ENCODE data around the gene ABCB6.
"Not testable (repeated sequence)": the region's sequence is repeated elsewhere in the genome, so short reads cannot be mapped to it uniquely, and the experiment has no call there.

Gene ABCB6

DNA sequence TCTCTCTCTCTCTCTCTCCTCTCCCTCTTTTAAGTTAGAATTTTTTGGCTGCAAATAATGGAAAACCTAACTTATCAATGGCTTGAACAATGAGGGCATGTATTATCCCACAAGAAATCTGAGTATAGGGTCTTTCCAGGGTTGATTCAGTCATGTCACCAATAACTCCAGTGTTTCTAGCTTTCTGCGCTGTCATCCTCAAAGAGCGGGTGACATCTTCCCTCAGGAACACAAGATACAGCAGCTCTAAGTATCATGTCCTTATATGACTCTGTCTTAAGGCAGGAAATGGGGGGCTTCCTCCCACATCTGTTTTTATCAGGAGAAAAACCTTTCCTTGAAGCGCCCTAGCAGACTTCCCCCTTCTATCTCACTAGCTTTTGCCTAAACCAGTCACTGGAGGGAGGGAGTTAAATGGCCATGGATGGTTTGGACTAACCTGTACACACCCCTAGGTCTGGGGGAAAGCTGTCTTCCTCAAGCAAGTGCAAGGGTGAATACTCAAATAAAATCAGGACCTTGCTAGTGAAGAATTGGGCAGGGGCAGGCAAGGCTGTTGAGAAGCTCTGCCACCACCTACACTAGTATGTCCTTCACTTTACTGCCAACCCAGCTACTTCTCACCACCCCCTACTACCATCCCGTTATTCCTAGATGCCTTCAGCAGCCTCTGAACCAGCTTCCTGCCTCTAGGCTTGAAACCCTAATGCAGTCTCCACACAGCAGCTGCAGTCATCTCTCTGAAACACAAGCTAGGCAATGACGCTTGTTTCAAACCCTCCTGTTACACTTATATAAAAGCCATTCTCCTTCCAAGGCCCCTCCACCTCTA, 42.5 kb upstream of the ABCB6 start:
- no peaks in the 10 kb centered on the region for H3K27me3 ChIP-seq (ENCODE audit: control insufficient read depth, insufficient read depth, low read length)
- no peak overlapping the region for H3K4me3 ChIP-seq (ENCODE audit: low read depth, low read length)
- no peaks in the 10 kb centered on the region for H3K9me3 ChIP-seq (ENCODE audit: control insufficient read depth, low read length)
- no peaks in the 10 kb centered on the region for H3K36me3 ChIP-seq (ENCODE audit: control insufficient read depth, insufficient read depth, low read length)
- H2AFZ ChIP-seq, result no peak overlapping the region
- H3K79me2 ChIP-seq, result no peaks in the 10 kb centered on the region
- H3K27ac ChIP-seq, result no peak overlapping the region
- TF ChIP-seq, protein P1, sequence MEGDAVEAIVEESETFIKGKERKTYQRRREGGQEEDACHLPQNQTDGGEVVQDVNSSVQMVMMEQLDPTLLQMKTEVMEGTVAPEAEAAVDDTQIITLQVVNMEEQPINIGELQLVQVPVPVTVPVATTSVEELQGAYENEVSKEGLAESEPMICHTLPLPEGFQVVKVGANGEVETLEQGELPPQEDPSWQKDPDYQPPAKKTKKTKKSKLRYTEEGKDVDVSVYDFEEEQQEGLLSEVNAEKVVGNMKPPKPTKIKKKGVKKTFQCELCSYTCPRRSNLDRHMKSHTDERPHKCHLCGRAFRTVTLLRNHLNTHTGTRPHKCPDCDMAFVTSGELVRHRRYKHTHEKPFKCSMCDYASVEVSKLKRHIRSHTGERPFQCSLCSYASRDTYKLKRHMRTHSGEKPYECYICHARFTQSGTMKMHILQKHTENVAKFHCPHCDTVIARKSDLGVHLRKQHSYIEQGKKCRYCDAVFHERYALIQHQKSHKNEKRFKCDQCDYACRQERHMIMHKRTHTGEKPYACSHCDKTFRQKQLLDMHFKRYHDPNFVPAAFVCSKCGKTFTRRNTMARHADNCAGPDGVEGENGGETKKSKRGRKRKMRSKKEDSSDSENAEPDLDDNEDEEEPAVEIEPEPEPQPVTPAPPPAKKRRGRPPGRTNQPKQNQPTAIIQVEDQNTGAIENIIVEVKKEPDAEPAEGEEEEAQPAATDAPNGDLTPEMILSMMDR (IDR thresholded peaks at IDR 0.05), result no peak
- no peaks in the 10 kb centered on the region for H3K4me1 ChIP-seq
- H3K9ac ChIP-seq, result no peak overlapping the region
- H3K4me2 ChIP-seq (ENCODE audit: low read length), result no peak overlapping the region

DNA sequence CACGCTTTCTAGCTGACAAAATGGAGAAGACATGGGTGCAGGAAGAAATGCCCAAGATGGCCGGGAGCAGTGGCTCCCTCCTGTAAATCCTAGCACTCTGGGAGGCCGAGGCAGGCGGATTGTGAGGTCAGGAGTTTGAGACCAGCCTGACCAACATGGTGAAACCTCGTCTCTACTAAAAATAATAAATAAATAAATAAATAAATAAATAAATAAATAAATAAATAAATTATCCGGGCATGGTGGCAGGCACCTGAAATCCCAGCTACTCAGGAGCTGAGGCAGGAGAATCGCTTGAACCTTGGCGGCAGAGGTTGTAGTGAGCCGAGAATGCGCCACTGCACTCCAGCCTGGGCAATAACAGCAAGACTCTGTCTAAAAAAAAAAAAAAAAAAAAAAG, 40.2 kb upstream of the ABCB6 start:
- not testable (repeated sequence) for H3K27ac ChIP-seq

GRCh38 chr2:219254590-219255201, 35.9 kb upstream of the ABCB6 start:
- H3K36me3 ChIP-seq (ENCODE audit: control insufficient read depth, insufficient read depth, low read length), result no peaks in the 10 kb centered on the region
- H3K9ac ChIP-seq, result no peak overlapping the region
- H3K9me3 ChIP-seq (ENCODE audit: control insufficient read depth, low read length), result no peaks in the 10 kb centered on the region
- H3K4me1 ChIP-seq, result peaks cover 29% of the 10 kb centered on the region
- TF ChIP-seq, protein P1 (IDR thresholded peaks at IDR 0.05), result no peak
- no peaks in the 10 kb centered on the region for H3K27me3 ChIP-seq (ENCODE audit: control insufficient read depth, insufficient read depth, low read length)
- H3K4me3 ChIP-seq (ENCODE audit: low read depth, low read length), result peak overlapping the region; percentile 73
- peaks cover 2% of the 10 kb centered on the region for H3K79me2 ChIP-seq
- peak overlapping the region; percentile 97 for H3K4me2 ChIP-seq (ENCODE audit: low read length)
- peak overlapping the region; percentile 75 for H3K27ac ChIP-seq
- peak overlapping the region; percentile 72 for H2AFZ ChIP-seq

More for the DNA sequence above, 40.2 kb upstream of the ABCB6 start:
- H3K27me3 ChIP-seq (ENCODE audit: control insufficient read depth, insufficient read depth, low read length); H3K9me3 ChIP-seq (ENCODE audit: control insufficient read depth, low read length); H2AFZ ChIP-seq; H3K79me2 ChIP-seq; H3K9ac ChIP-seq; H3K4me2 ChIP-seq (ENCODE audit: low read length); H3K4me3 ChIP-seq (ENCODE audit: low read depth, low read length); H3K36me3 ChIP-seq (ENCODE audit: control insufficient read depth, insufficient read depth, low read length): not testable (repeated sequence)
- H3K4me1 ChIP-seq, result peaks cover 11% of the 10 kb centered on the region

DNA sequence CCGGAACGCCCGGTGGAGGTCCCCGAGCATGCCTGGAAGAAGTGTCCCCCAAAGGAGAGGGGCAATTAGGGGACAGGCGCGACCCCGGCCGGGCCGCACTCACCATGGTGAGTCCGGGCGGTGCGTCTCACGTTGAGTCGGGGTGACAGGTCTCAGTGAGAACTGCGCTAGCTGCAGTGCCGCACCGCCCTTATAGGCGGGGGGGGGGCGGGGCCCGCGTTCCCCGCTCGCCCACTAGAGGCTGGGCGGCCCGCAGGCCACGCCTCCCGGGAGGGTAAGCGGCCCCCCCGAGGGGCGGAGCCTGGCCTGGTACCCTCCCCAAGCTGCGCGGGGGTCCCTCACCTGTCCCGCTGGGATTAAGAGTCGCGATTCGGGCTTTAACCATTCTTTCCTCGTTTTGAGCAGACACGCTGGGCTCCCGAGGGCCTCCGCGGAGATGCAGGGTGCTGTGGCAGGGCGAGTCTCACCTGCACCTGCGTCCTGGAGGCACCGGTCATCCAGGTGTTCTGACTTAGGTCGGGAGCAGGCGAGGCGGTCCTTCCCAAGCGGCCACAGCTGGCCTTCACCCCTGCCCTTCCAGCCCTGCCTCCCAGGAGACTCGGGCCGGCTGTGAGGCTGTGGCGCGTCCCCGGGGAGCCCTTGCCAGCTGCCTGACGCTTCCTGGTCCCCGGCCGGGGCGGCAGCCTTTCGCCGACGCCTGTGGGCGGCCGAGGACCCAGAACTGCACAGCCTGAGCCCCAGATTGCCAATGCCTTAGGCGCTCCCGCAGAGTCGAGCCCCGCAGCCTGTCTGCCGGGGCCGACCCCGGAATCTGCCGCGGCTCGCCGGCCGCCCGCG, 35.2 kb upstream of the ABCB6 start, which contains the start of gene TUBA4A:
Gene TUBA4A, minus strand, starts transcription at position 166 of the 837 bp plus-strand sequence. Its CDS starts 60 bp downstream, at position 106.
- TF ChIP-seq, protein P1 (IDR thresholded peaks at IDR 0.05), result peak; percentile 6
- no peaks in the 10 kb centered on the region for H3K27me3 ChIP-seq (ENCODE audit: control insufficient read depth, insufficient read depth, low read length)
- H2AFZ ChIP-seq, result peak within 1 kb of the TSS; percentile 72
- peaks cover 2% of the 10 kb centered on the region for H3K79me2 ChIP-seq
- peak within 1 kb of the TSS; percentile 75 for H3K27ac ChIP-seq
- H3K4me3 ChIP-seq (ENCODE audit: low read depth, low read length), result peak within 1 kb of the TSS; percentile 73
- peak within 1 kb of the TSS; percentile 8 for H3K9ac ChIP-seq
- H3K9me3 ChIP-seq (ENCODE audit: control insufficient read depth, low read length), result no peaks in the 10 kb centered on the region
- H3K4me1 ChIP-seq, result peaks cover 30% of the 10 kb centered on the region
- H3K4me2 ChIP-seq (ENCODE audit: low read length), result peak within 1 kb of the TSS; percentile 97
- H3K36me3 ChIP-seq (ENCODE audit: control insufficient read depth, insufficient read depth, low read length), result no peaks in the 10 kb centered on the region
